CD4-positive, alpha-beta T cell treated with Interleukin-4 for 1 hour (primary cell): ENCODE measurements around the gene SPPL2C.
"Not testable (repeated sequence)": the region's sequence is repeated elsewhere in the genome, so short reads cannot be mapped to it uniquely, and the experiment has no call there.

Experiments
- DNase-seq, 2 donors: peaks; one replicate each; pipeline ENCODE4 v3.0.0-alpha.2; 2020 to 2022

The SPPL2C gene

DNA sequence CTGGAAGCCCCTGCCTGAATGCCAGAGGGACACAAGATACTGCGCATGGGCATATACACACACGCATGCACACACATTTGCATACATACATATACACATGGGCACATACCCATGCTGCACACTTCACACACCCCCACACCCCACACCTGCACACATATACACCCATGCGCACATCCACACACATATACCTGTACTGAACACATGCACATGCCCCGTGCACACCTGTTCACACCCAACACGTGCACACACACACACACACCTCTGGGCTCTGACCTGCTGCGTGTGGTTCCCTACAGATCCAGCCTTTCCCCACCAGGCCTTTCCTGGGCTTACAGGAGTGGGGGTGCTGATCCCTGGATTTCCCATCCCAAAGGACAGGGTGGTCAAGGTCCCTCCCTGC lies 6.3 kb downstream of the SPPL2C start:
- no peak for DNase-seq

DNA sequence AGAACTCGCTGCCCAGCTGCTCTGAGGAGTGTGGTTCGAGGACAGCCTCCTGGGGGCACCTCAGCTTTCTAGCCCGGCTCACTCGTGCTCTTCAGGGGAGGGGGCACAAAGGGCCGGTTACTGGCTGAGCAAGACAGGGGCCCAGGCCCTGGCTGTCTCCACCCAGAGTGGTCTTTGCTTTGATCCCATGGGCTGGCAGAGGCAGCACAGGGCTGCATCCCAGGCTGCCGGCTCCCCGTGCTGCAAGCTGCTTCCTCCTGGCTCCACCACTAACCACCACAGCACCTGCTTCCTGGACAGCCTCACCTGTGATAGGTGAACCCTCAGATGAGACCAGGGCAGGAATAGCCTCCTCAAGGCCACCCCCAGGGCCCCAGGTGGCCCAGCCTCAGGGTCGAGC lies 6.8 kb downstream of the SPPL2C start:
- DNase-seq = no peak

DNA sequence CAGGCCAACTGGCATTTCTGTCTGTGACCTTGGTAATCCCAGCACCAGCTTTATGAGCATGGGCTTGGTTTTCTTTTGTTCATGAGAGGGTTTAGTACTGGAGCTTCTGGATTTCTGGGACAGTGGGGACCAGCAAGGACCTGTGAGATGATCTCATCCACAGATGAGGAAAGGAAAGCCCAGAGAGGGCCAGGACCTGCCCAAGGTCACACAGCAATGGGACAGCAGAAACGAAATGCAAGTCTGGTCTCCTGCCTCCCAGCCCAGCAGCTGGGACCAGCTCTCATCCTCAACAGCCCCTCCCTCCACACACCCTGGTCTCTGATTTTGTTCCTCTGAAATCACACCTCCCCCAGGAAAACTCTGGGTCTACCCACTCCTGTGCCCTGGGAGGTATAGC lies 7.2 kb downstream of the SPPL2C start:
- no peak for DNase-seq

- peak; percentile 42 to 50 for DNase-seq
Measured at GRCh38 chr17:45852535-45853297, 8.0 kb downstream of the SPPL2C start.

DNA sequence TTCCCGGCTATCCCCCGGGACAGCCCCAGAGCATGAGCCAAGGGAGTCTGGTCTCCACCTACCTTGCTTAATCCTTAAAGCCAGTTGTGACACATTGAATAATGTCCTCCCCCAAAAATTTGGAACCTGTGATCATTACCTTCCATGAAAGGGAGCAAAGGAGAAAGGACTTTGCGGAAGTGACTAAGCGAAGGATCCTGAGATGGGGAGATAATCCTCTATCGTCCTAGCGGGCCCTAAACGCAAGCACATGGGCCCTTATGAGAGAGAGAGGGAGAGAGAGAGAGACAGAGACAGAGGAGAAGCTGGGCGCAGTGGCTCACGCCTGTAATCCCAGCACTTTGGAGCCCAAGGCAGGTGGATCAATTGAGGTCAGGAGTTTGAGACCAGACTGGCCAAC lies 9.5 kb downstream of the SPPL2C start:
- no peak for DNase-seq

- DNase-seq = no peak
Measured at GRCh38 chr17:45855691-45856336, 11.1 kb downstream of the SPPL2C start.

DNA sequence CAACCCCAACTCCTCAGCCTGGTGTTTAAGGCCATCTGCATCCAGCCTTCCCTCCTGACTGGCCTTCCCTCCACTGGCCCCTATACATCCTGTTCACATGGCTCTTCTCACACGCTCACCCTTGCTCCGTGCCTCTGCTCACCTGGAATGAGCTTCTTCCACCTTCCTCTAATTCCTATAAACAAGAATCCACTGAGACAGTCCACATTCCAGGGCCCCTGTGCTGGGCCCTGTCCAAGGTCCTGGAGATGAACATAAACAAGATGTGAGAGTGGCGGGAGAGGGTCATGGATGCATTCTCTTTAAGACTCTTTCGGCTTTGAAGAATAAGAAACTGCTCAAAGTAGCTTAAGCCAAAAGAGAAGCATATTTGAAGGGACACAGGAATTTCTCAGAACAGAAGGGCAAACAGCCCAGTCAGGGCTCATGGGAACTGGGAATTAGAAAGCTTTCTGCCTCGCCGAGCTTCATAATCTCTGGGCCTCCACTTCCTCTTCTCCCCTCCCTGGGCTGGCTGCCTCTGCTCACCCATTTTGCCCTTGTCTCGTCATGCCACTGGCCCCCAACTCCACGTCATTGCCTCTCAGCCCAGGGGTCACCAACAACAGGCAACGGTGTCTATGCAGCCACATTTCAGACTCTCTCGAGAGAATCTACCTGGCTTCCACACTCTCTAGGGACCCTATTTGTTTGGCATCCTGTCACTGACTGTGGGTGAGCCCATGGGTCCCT lies 13.5 kb downstream of the SPPL2C start:
- DNase-seq = no peak

DNA sequence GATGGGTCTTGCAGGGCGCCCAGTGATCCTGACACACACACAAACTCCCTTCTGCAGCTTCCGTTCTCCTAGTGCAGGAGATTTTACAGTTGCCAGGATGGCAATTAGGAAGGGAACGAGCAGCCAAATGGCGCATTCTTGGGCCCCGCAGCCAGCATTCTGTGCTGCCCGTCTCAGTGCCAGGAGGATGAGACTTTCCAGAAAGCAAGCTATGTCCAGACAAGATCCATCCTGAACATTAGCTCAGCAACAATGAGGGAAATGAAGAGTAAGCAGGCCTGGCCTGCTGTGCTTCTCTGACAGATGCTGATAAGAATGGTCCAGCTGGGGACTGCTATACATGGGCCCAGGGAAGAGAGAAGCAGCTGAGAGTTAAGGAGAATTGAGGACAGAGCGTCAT lies 16.5 kb downstream of the SPPL2C start:
- no peak for DNase-seq

DNA sequence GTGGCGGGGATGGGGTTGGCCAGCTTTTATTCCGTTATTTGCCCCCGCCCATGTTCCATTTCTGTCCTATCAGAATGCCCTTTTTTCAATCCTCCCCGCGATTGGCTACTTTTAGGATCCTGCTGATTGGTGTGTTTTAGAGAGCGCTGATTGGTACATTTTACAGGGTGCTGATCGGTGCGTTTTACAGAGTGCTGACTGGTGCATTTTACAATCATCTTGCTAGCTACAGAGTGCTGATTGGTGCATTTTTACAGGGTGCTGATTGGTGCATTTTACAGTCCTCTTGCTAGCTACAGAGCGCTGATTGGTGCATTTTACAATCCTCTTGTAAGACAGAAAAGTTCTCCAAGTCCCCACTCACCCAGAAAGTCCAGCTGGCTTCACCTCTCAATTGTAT lies 17.4 kb downstream of the SPPL2C start:
- DNase-seq = not testable (repeated sequence)

DNA sequence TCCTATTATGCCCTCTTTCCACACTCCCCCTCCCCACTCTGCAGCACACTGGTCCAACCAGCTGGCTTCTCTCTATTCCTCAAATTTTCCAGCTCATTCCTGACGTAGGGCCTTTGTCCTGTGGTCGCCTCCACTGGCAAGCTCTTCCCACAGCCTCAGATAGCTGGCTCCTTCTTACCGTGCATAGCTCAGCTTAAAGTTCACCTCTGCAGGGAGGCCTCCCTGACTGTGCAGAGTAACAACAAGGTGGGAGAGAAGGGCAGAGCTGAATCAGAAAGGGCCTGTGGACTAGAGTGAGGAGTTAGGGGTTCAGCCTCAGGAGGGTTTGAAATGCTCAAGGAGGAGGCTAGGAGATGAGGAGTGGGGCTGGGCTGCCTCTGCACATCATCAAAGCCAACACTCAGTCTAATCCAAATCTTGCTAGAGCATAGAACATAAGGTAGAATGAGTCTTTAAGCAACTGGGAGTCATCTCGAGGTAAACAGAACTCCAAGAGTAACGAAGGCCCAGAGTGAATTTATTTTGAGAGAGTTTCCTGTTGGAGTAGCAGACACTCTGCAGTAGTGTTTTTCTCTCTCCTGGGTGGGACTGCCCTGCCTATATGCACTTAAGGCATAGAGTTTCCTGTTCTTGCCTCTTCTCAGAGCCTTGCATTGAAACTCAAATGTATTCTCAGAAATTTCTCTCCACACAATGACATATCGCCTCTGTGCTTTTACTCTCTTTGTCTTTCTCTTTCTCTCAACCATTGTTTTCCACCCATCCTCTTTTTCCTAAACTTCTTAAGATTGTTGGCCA lies 19.4 kb downstream of the SPPL2C start:
- DNase-seq = no peak

- DNase-seq = no peak
Measured at GRCh38 chr17:45867171-45867570, 22.5 kb downstream of the SPPL2C start.

GRCh38 chr17:45867702-45868101 lies 23.0 kb downstream of the SPPL2C start:
- no peak for DNase-seq

- no peak for DNase-seq
Measured at GRCh38 chr17:45868276-45868675, 23.6 kb downstream of the SPPL2C start.

- no peak for DNase-seq
Measured at GRCh38 chr17:45869676-45870341, 25.1 kb downstream of the SPPL2C start.

DNA sequence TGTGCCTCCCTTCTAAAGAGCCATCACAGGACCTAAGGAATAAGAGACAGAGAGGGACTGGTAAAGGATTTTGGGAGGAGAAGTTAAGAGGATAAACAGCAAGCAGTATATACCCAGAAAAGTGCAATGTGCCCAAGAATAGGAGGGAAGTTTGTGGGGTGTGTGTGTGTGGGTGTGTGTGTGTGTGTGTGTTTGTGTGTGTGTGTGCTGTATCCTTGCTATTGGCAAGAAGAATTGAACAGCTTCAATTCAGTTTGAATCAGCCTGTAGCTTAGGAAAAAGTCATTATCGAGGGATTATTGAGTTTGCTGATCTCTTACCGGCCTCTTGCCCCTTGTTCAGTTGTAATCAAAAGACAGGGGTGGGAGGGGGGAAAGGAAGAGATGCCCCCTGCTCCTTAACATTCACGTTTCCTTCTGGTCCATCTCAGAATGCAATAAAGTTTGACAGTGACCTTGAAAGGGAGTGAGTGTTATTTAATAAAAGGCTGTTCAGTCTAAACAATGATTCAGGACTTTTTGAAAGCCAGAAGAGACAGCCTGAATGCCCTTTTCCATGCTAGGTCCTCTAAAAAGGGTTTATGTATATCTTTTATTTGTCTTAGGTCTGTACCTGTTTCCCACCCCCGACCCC lies 25.8 kb downstream of the SPPL2C start:
- no peak for DNase-seq

DNA sequence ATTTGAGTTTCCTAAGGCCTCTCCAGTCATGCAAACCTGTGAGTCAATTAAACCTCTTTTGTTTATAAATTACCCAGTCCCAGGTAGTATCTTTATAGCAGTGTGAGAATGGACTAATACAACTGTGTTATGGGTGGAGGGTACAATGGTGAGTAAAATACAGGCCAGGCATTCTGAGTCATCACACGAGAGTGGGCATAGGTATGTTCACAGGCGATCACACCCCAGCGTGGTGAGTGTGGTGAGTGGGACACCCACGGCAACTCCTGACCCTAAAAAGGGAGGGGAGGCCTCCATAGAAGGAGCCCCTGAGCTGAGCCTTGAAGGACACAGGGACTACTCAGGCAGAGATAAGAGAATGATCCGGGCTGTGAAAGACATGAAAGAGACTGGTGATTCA lies 27.0 kb downstream of the SPPL2C start:
- DNase-seq = no peak

- DNase-seq = peak in 1 of 2 donors; percentile 32
Measured at GRCh38 chr17:45873728-45874127, 29.0 kb downstream of the SPPL2C start.

DNA sequence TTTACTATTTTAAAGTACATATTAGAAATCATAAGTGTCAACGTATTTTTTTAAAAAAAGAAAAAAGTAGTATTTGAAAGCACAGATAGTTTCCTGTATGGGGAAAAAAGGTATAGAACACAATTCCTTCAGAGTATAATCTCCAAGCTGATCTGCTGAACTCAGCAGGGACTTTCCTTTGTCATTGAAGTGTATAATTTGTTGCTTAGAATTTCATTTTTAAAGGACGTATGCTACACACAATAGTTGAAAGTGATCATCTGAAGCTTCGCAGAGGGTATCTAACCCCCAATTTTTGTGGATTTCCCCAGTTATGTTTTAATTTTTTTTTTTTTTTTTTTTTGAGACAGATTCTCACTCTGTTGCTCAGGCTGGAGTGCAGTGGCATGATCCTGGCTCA lies 29.5 kb downstream of the SPPL2C start:
- DNase-seq = peak in 1 of 2 donors; percentile 39

GRCh38 chr17:45876539-45876938 lies 31.9 kb downstream of the SPPL2C start:
- DNase-seq = no peak

GRCh38 chr17:45877467-45877866 lies 32.8 kb downstream of the SPPL2C start:
- DNase-seq = no peak

DNA sequence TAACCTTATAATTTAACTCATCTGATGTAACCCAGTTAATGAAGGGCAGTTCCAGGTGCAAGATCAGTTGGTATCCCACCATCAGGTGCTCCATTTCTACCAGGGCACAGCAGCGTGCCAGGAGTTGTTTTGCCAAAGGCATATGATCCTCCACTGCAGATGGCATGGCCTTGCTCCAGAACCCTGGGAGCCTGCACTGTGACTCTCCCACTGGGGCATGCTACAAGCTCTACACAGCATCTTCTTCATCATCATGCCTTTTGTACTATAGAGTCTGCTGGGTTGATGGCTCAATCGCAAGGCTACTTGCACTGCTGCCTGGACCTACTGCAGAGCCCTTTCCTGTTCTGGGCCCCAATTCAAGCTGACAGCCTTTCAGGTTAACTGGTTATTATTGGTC lies 38.4 kb downstream of the SPPL2C start:
- DNase-seq = no peak

DNA sequence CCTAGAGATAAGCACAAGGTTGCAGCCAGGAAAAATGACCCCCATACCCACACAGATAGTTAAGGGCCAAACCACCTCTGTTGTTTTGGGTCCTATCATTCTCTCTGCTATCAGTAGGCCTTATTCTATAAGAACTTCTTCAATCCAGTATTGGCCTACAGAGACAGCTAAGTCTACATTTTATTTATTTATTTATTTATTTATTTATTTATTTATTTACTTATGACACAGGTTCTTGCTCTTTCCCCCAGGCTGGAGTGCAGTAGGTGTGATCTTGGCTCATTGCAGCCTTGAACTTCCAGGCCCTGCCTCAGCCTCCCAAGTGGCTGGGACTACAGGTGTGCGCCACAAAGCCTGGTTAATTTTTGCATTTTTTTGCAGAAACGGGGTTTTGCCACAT lies 42.2 kb downstream of the SPPL2C start:
- DNase-seq = no peak
